Dendritic cell treated with granulocyte-macrophage colony-stimulating factor and Interleukin-4, amounts not matched to agents 40 ng/mL and 50 ng/mL, for 4 days (primary cell): Measurements from ENCODE around the gene NRARP.

Experiments
- H3K27ac Mint-ChIP-seq: one replicate; pipeline ENCODE4 v1.8.0; 2022; ENCODE audit warnings: mild to moderate bottlenecking, mixed read lengths
- H3K27me3 Mint-ChIP-seq: one replicate; pipeline ENCODE4 v1.8.0; 2022; ENCODE audit warnings: mild to moderate bottlenecking, mixed read lengths
- H3K36me3 Mint-ChIP-seq: one replicate; pipeline ENCODE4 v1.8.0; 2022; ENCODE audit warnings: low read depth, mixed read lengths
- H3K4me1 Mint-ChIP-seq: one replicate; pipeline ENCODE4 v1.8.0; 2022; ENCODE audit warnings: low read depth, mixed read lengths
- H3K4me3 Mint-ChIP-seq: one replicate; pipeline ENCODE4 v1.8.0; 2022; ENCODE audit warnings: mild to moderate bottlenecking, moderate library complexity, mixed read lengths
- H3K9me3 Mint-ChIP-seq: one replicate; pipeline ENCODE4 v1.8.0; 2022; ENCODE audit warnings: mixed read lengths
- intact Hi-C: fragments of 100-400 bp; cut with micrococcal nuclease; formaldehyde crosslinking; loops from one replicate; pipeline ENCODE4 v1.15.0; 2022

Gene NRARP

DNA sequence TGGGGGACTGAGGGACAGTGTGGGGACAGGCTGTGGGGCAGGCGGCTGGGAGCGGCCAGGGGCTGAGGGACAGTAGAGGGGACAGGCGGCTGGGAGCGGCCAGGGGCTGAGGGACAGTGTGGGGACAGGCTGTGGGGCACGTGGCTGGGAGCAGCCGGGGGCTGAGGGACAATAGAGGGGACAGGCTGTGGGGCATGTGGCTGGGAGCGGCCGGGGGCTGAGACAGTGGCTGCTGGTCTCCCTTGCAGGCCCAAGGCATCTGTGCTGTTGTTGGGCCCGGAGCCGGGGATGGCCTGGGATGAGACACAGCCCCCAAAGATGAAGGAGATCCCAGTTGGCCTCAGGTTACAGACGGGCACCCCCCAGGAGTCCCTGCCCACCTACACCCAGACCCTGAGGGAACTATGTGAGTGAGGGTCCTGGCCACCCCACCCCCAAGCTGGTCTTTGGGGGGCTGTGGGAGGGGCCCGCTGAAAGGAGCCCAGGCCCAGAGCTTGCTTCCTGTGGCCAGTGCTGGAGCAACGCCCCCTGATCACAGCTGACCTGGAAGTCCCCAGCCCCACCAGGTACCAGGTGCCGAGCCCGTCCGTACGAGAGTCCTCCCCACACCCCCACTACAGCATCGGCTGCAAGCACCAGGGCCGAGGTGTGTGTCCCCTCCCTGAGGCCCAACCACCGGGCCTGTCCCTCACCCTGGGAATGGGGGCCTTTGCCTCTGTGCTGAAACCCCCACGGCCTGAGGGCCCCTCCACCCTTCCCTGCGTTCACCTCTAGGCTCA lies 50.4 kb downstream of the NRARP start:
- no peak overlapping the region for H3K4me3 Mint-ChIP-seq

DNA sequence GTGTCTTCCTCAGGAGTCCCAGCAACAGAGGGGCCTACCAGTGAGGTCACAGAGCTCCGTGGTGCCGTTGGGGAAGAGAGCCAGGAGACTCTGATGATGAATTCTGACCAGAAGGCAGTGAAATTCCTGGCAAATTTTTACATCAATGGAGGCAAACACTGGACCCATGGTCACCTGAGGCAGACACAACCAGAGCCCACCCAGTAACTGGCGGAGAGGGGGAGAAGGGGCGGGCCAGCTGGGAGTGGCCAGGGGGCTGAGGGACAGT lies 50.9 kb downstream of the NRARP start, which contains the start of gene STPG3:
Gene STPG3, plus strand, starts transcription at position 93 of the 268 bp plus-strand sequence. Its CDS starts 1 bp downstream, at position 94.
- peak within 1 kb of the TSS; percentile 18 for H3K27ac Mint-ChIP-seq
- H3K36me3 Mint-ChIP-seq = peaks cover 4% of the 10 kb centered on the region
- H3K4me3 Mint-ChIP-seq = no peak within 1 kb of the TSS
- no peaks in the 10 kb centered on the region for H3K9me3 Mint-ChIP-seq
- intact Hi-C loops = no loop called here
- H3K4me1 Mint-ChIP-seq = peaks cover 19% of the 10 kb centered on the region
- peaks cover 6% of the 10 kb centered on the region for H3K27me3 Mint-ChIP-seq

More for the DNA sequence above, 50.4 kb downstream of the NRARP start:
- peaks cover 9% of the 10 kb centered on the region for H3K36me3 Mint-ChIP-seq
- no peaks in the 10 kb centered on the region for H3K9me3 Mint-ChIP-seq
- H3K4me1 Mint-ChIP-seq = peaks cover 24% of the 10 kb centered on the region
- intact Hi-C loops = no loop called here
- H3K27me3 Mint-ChIP-seq = peaks cover 6% of the 10 kb centered on the region
- H3K27ac Mint-ChIP-seq = peak overlapping the region; percentile 18

DNA sequence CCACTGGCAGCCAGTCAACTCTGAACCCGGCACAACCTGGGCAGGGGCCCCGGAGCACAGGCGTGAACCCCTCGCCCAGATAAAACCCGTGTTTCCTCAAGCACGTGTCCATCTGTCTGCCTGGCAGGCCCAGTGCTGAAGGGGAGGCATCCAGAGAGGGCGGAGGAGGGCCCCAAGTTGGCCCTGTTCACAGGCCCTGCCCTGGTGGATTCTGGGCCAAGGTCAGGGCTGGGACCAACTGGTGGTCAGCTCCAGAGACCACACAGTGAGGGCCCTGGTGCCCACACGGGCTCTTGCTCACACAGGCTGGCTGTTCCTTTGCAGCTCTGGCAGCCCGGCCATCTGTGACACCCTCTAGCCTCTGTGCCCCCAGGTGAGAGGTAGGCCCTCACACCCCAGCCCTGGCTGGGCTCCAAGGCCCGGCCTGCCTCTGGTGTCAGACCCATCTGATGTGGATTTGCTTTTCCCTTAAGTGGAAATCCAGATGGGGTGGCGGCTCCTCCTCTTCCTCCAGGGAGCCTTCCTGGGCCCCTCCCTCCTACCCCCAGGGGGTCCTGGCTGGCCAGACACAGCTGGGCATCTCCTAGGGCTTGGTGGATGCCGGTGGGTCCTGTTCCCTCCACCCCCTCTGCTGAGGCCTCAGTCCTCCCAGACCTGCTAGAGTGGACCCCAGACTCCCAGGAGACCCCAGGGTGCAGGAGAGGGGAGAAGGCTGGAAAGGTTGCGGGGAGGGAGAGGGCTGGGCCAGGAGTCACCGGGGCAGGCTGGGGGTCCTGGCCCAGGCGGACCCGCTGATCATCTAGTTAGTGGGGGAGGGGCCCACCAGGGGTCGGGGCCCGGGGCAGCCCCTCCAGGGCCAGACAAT lies 51.5 kb downstream of the NRARP start:
- no peaks in the 10 kb centered on the region for H3K36me3 Mint-ChIP-seq
- no peak overlapping the region for H3K4me3 Mint-ChIP-seq
- H3K9me3 Mint-ChIP-seq = no peaks in the 10 kb centered on the region
- H3K4me1 Mint-ChIP-seq = peaks cover 14% of the 10 kb centered on the region
- peaks cover 6% of the 10 kb centered on the region for H3K27me3 Mint-ChIP-seq
- peak overlapping the region; percentile 18 for H3K27ac Mint-ChIP-seq
- intact Hi-C loops = no loop called here
